GM12878 (cell line): ENCODE results near the gene LRR1. TPM values are rescaled to one million over a fixed set of nuclear protein-coding genes. Genes with fewer than 3 reads are reported as not detected.

Source experiments
- BRCA1 ChIP-seq: IDR thresholded peaks from 2 replicates; pipeline ENCODE4 v1.6.1; 2011; ENCODE audit warnings: low read depth, low read length, improper control_type of control experiment
- GABPA ChIP-seq: IDR thresholded peaks from 2 replicates; pipeline ENCODE4 v1.6.1; 2014; ENCODE audit warnings: antibody characterized with exemption, low read depth, mild to moderate bottlenecking, inconsistent platforms
- GATAD2B ChIP-seq: fragments of 450-650 bp; conservative IDR thresholded peaks from 2 replicates; pipeline ENCODE4 v1.6.1; 2017; ENCODE audit warnings: low read depth, mild to moderate bottlenecking, moderate library complexity
- IRF4 ChIP-seq: IDR thresholded peaks from 2 replicates; pipeline ENCODE4 v1.6.1; 2011; ENCODE audit warnings: low read depth, low read length
- IRF5 ChIP-seq: fragments of 450-650 bp; IDR thresholded peaks from 2 replicates; pipeline ENCODE4 v1.6.1; 2017; ENCODE audit warnings: borderline replicate concordance
- RELB ChIP-seq: fragments of 450-650 bp; IDR thresholded peaks from 2 replicates; pipeline ENCODE4 v1.6.1; 2017; ENCODE audit warnings: low read depth, mild to moderate bottlenecking, moderate library complexity
- SMARCA5 ChIP-seq: fragments of 450-650 bp; IDR thresholded peaks from 2 replicates; pipeline ENCODE4 v1.6.1; 2017; ENCODE audit warnings: mild to moderate bottlenecking
- SREBF1 ChIP-seq: IDR thresholded peaks from 2 replicates; pipeline ENCODE4 v1.6.1; 2012; ENCODE audit warnings: mild to moderate bottlenecking, low read length
- USF2 ChIP-seq: IDR thresholded peaks from 2 replicates; pipeline ENCODE4 v1.6.1; 2011; ENCODE audit warnings: low read depth, low read length, improper control_type of control experiment, borderline replicate concordance
- polyA plus RNA-seq, 11 experiments: library from polyadenylated mRNA; depleted of rRNA in 4 of 11; unstranded in 6 of 11; stranded (reverse) in 5 of 11; fragments of >200 nt; fragmentation: Nextera tagmentation in 4 of 11; fragmentation: Illumina TruSeq in 1 of 11; extraction: Ambion mirVana in 4 of 11; extraction: Trizol in 1 of 11; gene quantifications; 1 replicate in 1 of 11; 2 replicates in 10 of 11; pipeline versions ENCODE4 v1.2.1 to v1.2.3, GENCODE V29; 2011 to 2016; ENCODE audit warnings: inconsistent platforms in 2 of 11, missing spikeins in 2 of 11, low read depth in 1 of 11
- total RNA-seq, 4 experiments: library from RNA; depleted of rRNA in 3 of 4; stranded (reverse); fragments of >200 nt in 3 of 4; fragmentation: Illumina TruSeq in 1 of 4; extraction: Trizol in 1 of 4; gene quantifications; 2 replicates each; pipeline versions ENCODE4 v1.2.1 to v1.2.3, GENCODE V29; 2013 to 2021

Gene LRR1
- total and polyA plus RNA-seq, 10 of the 15 experiments (the other 5 are each of a cell fraction or from before 2014, with no cell fraction given) = 36.9 to 110 (median 53.1) TPM

- TF ChIP-seq BRCA1 (no peak), RELB (peak; percentile 28), USF2 (peak; percentile 54), SREBF1 (no peak; the same call in 1 of the 2 replicates), GABPA (peak; percentile 90), GATAD2B (peak; percentile 78), IRF4 (no peak), SMARCA5 (peak; percentile 63), IRF5 (peak; percentile 73; the same call in 1 of the 2 replicates)
- TF ChIP-seq, all 136 proteins: peak for 70
Observed at GRCh38 chr14:49620182-49621113, 21.7 kb downstream of the LRR1 start, which contains the start of the genes MGAT2 and RPL36AL (continued).
